ENCODE measurements around the gene NUDT21. TPM values are rescaled to one million over a fixed set of nuclear protein-coding genes. Genes with fewer than 3 reads are reported as not detected.
A peak's percentile ranks its signal among the peaks of the same experiment; 100 is the strongest.
"Not testable (repeated sequence)": the region's sequence is repeated elsewhere in the genome, so short reads cannot be mapped to it uniquely, and the experiment has no call there.

The NUDT21 gene
- 139 and 148 TPM in 2 replicates for total RNA-seq (ENCODE audit: low replicate concordance)
- long read RNA-seq, full-length matches to known transcripts = 96 of 108 reads
- long read RNA-seq, partial matches to known transcripts = 1 of 108 reads
- long read RNA-seq, other reads (novel, unspliced or antisense) = 11 of 108 reads

- Mint-ChIP-seq H3K36me3 (peaks cover 14% of the 10 kb centered on the region), H3K9me3 (no peaks in the 10 kb centered on the region), H3K4me3 (peak within 1 kb of the TSS; percentile 96), H3K27ac (peak within 1 kb of the TSS; percentile 96), H3K4me1 (ENCODE audit: unreplicated experiment) (peaks cover 22% of the 10 kb centered on the region), H3K27me3 (no peaks in the 10 kb centered on the region)
- TF ChIP-seq, protein P1, sequence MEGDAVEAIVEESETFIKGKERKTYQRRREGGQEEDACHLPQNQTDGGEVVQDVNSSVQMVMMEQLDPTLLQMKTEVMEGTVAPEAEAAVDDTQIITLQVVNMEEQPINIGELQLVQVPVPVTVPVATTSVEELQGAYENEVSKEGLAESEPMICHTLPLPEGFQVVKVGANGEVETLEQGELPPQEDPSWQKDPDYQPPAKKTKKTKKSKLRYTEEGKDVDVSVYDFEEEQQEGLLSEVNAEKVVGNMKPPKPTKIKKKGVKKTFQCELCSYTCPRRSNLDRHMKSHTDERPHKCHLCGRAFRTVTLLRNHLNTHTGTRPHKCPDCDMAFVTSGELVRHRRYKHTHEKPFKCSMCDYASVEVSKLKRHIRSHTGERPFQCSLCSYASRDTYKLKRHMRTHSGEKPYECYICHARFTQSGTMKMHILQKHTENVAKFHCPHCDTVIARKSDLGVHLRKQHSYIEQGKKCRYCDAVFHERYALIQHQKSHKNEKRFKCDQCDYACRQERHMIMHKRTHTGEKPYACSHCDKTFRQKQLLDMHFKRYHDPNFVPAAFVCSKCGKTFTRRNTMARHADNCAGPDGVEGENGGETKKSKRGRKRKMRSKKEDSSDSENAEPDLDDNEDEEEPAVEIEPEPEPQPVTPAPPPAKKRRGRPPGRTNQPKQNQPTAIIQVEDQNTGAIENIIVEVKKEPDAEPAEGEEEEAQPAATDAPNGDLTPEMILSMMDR (conservative IDR thresholded peaks at IDR 0.05) = peak; percentile 10
- DNase-seq (ENCODE audit: extremely low spot score, unreplicated experiment) = peak; percentile 90
These were observed at the start of gene NUDT21, which contains the start of gene OGFOD1 for GRCh38 chr16:56450986-56451752. NUDT21 (minus strand) TSS chr16:56451332; CDS start chr16:56451202, 130 bp downstream. OGFOD1 (plus strand) TSS chr16:56451554; CDS start chr16:56451613, 59 bp downstream.

DNA sequence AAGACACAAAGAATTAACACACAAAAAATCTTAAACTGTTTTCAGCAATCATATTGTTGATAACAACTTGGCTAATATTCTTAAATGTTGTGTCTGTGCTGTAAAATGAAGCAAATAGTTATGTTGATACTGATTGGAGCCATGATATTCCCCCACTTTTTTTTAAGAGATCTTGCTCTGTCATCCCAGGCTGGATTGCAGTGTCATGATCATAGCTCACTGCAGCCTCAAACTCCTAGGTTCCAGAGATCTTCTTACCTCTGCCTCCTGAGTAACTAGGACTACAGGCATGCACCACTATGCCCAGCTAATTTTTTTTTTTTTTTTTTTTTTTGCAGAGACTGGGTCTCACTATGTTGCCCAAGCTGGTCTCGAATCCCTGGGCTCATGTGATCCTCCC, 42.7 kb upstream of the NUDT21 start:
- Mint-ChIP-seq H3K36me3 (peaks cover 26% of the 10 kb centered on the region), H3K9me3 (no peaks in the 10 kb centered on the region), H3K27ac (no peak overlapping the region), H3K27me3 (no peaks in the 10 kb centered on the region), H3K4me3 (no peak overlapping the region), H3K4me1 (ENCODE audit: unreplicated experiment) (no peaks in the 10 kb centered on the region)
- TF ChIP-seq, protein P1 (conservative IDR thresholded peaks at IDR 0.05) = no peak
- no peak for DNase-seq (ENCODE audit: extremely low spot score, unreplicated experiment)

- TF ChIP-seq, protein P1 (conservative IDR thresholded peaks at IDR 0.05) = no peak
- no peak overlapping the region for H3K27ac Mint-ChIP-seq
- no peaks in the 10 kb centered on the region for H3K4me1 Mint-ChIP-seq (ENCODE audit: unreplicated experiment)
These were observed 42.0 kb upstream of the NUDT21 start for GRCh38 chr16:56493126-56493525.

GRCh38 chr16:56491657-56492261, 40.6 kb upstream of the NUDT21 start:
- H3K4me1 Mint-ChIP-seq (ENCODE audit: unreplicated experiment) = no peaks in the 10 kb centered on the region
- TF ChIP-seq, protein P1 (conservative IDR thresholded peaks at IDR 0.05) = no peak
- H3K27me3 Mint-ChIP-seq = no peaks in the 10 kb centered on the region
- H3K27ac Mint-ChIP-seq = no peak overlapping the region
- H3K36me3 Mint-ChIP-seq = peaks cover 9% of the 10 kb centered on the region
- H3K4me3 Mint-ChIP-seq = no peak overlapping the region
- no peak for DNase-seq (ENCODE audit: extremely low spot score, unreplicated experiment)
- no peaks in the 10 kb centered on the region for H3K9me3 Mint-ChIP-seq

More at GRCh38 chr16:56493126-56493525, 42.0 kb upstream of the NUDT21 start:
- Mint-ChIP-seq H3K9me3 (no peaks in the 10 kb centered on the region), H3K36me3 (peaks cover 19% of the 10 kb centered on the region), H3K27me3 (no peaks in the 10 kb centered on the region), H3K4me3 (no peak overlapping the region)
- no peak for DNase-seq (ENCODE audit: extremely low spot score, unreplicated experiment)

GRCh38 chr16:56488868-56489267, 37.7 kb upstream of the NUDT21 start:
- not testable (repeated sequence) for H3K4me3 Mint-ChIP-seq; H3K27me3 Mint-ChIP-seq; H3K4me1 Mint-ChIP-seq (ENCODE audit: unreplicated experiment); H3K27ac Mint-ChIP-seq; DNase-seq (ENCODE audit: extremely low spot score, unreplicated experiment); H3K9me3 Mint-ChIP-seq
- H3K36me3 Mint-ChIP-seq = peaks cover 12% of the 10 kb centered on the region

GRCh38 chr16:56488035-56488434, 36.9 kb upstream of the NUDT21 start:
- no peaks in the 10 kb centered on the region for H3K9me3 Mint-ChIP-seq
- TF ChIP-seq, protein P1 (conservative IDR thresholded peaks at IDR 0.05) = no peak
- H3K36me3 Mint-ChIP-seq = peaks cover 10% of the 10 kb centered on the region
- DNase-seq (ENCODE audit: extremely low spot score, unreplicated experiment) = no peak
- no peaks in the 10 kb centered on the region for H3K27me3 Mint-ChIP-seq
- H3K4me1 Mint-ChIP-seq (ENCODE audit: unreplicated experiment) = no peaks in the 10 kb centered on the region
- no peak overlapping the region for H3K4me3 Mint-ChIP-seq
- no peak overlapping the region for H3K27ac Mint-ChIP-seq
